GM21526 (cell line): ENCODE measurements around the gene MBD3.
"Not testable (repeated sequence)": the region's sequence is repeated elsewhere in the genome, so short reads cannot be mapped to it uniquely, and the experiment has no call there.

Experiments used
- ATAC-seq: cut with Tn5 transposase; IDR thresholded peaks from one replicate; pipeline ENCODE4 v1.9.1; 2021; ENCODE audit warnings: moderate library complexity; ENCODE audit not compliant: unreplicated experiment, low FRiP score

MBD3 gene

DNA sequence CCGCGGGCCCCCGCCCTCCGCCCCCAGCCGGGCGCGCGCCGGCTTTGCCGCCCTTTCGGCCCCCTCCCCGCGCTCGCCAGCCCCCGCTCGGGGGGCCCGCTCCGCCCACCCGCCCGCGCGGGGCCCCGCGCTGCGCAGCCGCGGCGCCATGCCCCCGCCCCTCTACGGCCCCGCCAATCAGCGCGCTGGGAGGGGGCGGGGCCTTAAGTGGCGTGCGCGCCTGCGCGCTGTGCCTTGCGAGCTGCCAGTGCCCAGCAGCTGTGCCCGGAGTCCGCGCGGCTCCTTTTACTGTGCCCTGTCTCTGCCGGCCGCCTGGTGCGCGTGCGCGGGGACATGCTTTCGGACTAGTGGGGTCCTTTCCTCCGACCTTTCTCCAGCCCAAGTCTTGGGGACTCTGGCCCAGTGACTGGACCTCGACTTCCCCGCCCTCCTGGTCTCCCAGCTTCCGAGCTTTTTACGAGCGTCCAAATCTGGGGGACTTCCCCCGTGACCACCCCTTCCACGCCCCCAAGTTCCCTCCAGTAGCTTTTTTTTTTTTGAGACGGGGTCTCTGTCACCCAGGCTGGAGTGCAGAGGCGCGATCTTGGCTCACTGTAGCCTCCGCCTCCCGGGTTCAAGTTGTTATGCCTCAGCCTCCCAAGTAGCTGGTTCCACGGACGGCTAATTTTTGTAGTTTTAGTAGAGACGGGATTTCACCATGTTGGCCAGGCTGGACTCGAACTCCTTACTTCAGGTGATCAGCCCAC is at the start of gene MBD3:
MBD3 (minus strand) TSS at position 111 of the 746 bp plus-strand sequence. CDS start 234 bp downstream, outside the sequence.
- peak; percentile 60 for ATAC-seq

DNA sequence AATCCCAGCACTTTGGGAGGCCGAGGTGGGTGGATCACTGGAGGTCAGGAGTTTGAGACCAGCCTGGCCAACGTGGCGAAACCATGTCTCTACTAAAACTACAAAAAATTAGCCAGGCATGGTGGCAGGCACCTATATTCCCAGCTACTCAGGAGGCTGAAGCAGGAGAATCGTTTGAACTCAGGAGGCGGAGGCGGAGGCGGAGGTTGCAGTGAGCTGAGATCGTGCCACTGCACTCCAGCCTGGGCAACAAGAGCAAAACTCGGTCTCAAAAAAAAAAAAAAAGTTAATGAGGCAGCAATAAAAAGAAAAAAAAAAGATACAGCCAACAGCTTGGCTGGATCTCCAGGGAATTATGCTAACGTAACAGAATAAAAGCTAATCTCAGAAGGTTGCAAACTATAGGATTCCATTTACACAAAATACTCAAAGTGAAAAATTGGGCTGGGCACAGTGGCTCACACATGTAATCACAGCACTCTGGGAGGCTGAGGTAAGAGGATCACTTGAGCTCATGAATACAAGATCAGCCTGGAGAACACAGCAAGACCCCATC is 48.3 kb upstream of the MBD3 start:
- not testable (repeated sequence) for ATAC-seq

DNA sequence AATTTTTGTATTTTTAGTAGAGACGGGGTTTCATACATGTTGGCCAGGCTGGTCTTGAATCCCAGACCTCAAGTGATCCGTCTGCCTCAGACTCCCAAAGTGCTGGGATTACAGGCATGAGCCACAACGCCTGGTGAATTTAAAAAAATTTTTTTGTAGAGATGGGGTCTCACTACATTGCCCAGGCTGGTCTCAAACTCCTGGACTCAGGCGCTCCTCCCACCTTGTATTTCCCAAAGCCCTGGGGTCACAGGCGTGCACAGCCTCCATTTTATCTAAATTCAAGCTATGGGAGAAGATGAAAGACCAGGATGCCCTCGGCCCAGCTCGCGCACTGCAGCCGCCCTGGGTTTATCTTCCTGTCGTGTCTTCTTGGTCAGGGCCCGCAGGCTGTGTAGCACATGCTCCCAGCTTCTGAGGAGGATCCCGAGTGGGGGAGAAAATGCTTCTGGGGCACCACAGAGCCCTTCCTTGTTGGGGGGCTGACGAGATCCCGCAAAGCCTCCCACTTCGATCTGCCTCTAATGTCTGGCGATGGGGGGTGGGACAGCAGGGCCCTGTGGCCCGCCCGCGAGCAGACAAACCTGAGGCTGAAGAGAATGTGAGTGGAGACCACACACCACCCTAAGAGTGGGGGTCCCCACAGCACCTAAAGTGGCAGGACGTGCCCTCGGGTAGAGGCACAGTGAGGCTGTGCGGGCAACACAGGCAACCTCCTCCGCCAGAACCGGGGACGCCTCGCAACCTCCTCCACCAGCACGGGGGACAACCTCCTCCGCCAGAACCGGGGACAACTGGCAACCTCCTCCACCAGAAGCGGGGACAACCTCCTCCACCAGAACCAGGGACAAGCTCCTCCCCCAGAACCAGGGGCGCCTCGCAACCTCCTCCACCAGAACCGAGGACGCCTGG is 43.9 kb upstream of the MBD3 start:
- ATAC-seq = no peak

- ATAC-seq = no peak
These were observed 42.2 kb upstream of the MBD3 start for GRCh38 chr19:1634938-1635243.

DNA sequence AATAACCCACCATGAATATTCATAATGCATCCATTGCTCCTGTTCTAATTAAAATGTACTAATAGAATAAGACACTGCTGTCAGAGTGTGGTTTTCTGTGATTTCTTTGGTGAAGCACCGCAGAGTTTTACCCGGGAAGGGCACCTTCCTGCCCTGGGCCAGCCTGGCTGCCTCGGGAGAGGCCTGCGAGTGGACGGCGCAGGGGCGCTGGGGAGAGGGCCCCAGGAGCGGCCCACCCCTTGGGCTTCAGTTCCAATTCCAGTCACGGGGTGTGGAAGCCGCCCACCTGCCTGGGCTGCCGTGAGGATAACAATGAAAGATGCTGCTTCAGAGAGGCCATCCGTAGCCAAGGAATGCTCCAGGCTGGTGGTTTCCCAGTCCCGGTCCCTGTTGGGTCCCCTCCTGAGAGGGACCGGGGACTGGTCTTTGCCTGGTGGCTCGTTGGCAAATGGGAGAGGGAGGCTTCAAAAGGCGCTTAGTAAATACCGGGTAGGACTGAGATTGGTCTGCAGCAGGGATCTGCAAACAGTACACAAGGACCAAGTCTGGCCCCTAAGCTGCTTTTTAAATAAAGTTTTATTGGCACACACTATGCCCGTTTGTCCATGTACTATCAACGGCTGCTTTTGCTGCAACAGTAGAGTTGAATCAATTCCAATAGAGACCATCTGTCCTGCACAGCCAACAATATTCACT is 41.7 kb upstream of the MBD3 start:
- ATAC-seq = no peak

GRCh38 chr19:1633269-1633826 is 40.7 kb upstream of the MBD3 start:
- no peak for ATAC-seq

GRCh38 chr19:1632462-1633268 is 40.0 kb upstream of the MBD3 start:
- no peak for ATAC-seq

- ATAC-seq = no peak
These were observed 39.0 kb upstream of the MBD3 start for GRCh38 chr19:1631557-1632100.

DNA sequence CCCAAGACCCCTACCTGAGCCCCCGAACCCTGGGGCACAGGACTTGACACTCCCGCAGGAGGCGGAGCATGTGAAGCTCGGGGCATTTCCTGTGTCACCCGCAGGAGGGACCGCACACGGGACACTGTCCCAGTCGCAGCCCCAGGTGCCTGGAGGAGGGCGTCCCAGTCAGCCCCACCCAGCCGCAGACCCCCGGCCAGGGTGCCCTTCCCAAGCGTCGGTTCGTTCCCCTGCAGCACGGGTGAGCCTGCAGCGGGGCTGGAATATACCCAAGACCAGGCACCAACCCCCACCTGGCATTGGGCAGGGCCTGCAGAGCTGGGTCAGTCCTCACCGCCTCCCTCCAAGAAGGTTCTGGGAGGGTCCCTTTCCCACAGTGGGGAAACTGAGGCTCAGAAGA is 38.1 kb upstream of the MBD3 start:
- ATAC-seq = no peak

GRCh38 chr19:1630012-1630411 is 37.3 kb upstream of the MBD3 start:
- ATAC-seq = no peak

DNA sequence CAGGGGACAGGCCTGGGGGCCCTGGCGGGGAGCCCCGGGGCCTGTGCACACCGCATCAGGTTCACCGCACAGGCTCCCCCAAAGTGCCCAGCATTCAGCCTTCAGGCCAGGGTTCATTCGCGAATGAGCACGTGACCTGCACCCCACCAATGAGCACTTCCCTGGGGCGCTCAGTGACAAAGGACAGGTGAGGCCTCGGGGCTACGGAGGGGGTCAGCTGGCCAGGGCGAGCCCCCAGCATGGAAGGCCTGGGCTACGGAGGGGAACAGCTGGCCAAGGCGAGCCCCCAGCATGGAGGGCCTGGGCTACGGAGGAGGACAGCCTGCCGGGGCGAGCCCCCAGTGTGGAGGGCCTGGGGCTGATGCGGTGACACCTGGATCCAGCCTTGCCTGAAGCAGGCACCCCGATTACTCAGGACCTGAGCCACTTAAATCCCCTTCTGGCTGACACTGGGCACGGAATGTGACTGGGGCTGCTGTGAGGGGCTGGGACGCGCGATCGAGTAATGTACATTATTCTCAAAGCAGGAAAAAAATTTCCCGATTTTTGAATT is 36.7 kb upstream of the MBD3 start:
- ATAC-seq = no peak

DNA sequence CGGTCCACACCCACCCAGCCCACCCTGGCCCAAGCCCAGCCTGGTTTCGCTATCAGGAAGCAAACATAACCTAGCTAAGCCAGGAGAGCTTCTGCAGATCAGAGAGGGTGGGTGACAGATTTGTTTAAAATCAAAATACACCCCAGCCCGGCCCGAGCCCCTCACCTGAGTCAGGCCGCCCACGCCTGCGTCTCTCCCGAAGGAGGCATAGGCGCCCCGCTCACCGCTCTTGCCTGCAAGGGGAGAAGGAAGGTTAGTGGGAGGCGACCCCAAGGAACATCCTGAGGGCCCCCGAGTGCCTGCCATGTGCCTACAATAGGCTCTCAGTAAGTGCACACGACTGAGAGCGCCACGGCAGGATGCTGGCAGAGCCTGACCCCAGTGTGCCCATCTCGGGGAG is 34.5 kb upstream of the MBD3 start:
- ATAC-seq = no peak

GRCh38 chr19:1626417-1627010 is 33.8 kb upstream of the MBD3 start:
- ATAC-seq = no peak

- ATAC-seq = no peak
These were observed 31.8 kb upstream of the MBD3 start for GRCh38 chr19:1624458-1624857.

GRCh38 chr19:1622541-1622940 is 29.9 kb upstream of the MBD3 start:
- ATAC-seq = no peak

DNA sequence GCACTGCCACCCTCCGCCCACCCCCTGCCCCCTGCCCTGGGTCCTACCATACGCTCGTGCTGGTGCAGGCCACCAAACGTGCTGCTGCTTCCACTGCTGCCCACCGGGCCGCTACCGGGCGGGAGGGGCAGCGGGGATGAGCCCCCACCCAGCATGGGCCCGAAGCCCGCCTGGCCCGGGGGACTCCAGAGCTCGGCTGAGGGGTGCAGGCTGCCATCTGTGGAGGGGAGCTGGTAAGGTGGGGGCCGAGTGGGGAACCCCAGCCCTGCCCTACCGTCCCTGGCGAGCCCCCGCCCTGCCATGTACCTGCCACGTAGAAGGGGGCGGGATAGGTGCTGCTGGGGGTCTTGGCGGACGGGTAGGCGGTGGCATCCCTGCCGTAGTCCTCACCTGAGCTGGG is 29.3 kb upstream of the MBD3 start:
- no peak for ATAC-seq

DNA sequence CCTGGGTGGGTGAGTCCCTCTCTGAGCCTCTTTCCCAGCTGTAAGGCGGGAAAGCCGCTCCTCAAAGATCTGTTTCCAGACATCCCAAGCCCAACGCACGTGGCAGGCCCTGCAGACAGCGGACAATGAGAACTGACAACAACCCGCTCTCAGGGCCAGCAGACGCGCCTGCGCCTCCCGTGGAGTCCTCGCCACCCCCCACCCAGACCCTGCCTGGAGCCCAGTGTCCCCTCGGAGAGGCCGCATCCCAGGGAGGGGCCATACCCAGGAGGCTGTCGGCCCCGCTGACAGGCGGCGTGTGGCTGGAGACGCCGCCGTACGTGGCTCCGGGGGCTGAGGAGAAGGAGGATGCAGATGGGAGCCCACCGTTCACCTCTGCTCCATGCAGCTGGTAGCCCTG is 28.9 kb upstream of the MBD3 start:
- no peak for ATAC-seq

DNA sequence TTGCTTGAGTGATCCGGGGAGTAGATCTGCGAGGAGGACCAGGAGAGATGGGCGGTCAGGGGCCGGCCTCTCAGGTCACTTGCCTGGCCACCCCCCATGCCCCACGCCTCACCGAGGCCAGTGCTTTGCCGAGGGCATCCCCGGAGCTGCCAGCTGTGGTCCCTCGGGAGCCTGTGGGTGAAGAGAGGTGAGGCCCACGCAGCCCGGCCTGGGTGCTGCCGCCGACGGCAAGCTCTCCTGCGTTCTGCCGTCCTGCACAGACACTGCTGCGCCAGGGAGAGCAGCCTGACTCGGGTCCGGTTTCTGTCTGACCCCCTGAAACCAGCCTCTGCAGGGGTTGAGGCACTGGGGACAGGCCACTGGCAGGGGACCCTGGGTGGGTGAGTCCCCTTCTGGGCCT is 28.4 kb upstream of the MBD3 start:
- no peak for ATAC-seq

- ATAC-seq = no peak
These were observed 27.8 kb upstream of the MBD3 start for GRCh38 chr19:1620502-1620901.
